K562 (cell line): ENCODE measurements around the gene LY6G6D. TPM values are rescaled to one million over a fixed set of nuclear protein-coding genes. Genes with fewer than 3 reads are reported as not detected.
A peak's percentile ranks its signal among the peaks of the same experiment; 100 is the strongest.

ENCODE experiments used
- BRD4 ChIP-seq: fragments of 200-600 bp; sonication (generic); IDR thresholded peaks from 2 replicates; pipeline ENCODE4 v1.6.1; 2017; ENCODE audit warnings: inconsistent platforms
- CHCHD3 ChIP-seq: fragments of 250-450 bp; sonication (Bioruptor Pico); IDR thresholded peaks from 2 replicates; pipeline ENCODE4 v2.1.2; 2022; ENCODE audit warnings: mild to moderate bottlenecking
- EP400 ChIP-seq: fragments of 450-650 bp; IDR thresholded peaks from 2 replicates; pipeline ENCODE4 v1.6.1; 2017; ENCODE audit warnings: antibody characterized with exemption, mild to moderate bottlenecking, moderate library complexity
- FOXK2 ChIP-seq, 2 experiments: fragments of 450-650 bp; IDR thresholded peaks in 1 of 2; conservative IDR thresholded peaks in 1 of 2; 2 replicates each; pipeline ENCODE4 v1.6.1; 2016; ENCODE audit warnings: low read depth in 2 of 2, mild to moderate bottlenecking in 1 of 2
- FOXM1 ChIP-seq, 2 experiments: fragments of 450-650 bp in 1 of 2; sonication (generic) in 1 of 2; formaldehyde crosslinking in 1 of 2; IDR thresholded peaks; 2 replicates each; pipeline versions ENCODE4 v1.6.1 to v1.9.0; 2017 to 2022; ENCODE audit warnings: low read depth in 2 of 2, mild to moderate bottlenecking in 2 of 2, missing genetic modification reagents in 1 of 2, moderate library complexity in 1 of 2
- MTA3 ChIP-seq: fragments of 450-650 bp; formaldehyde crosslinking; IDR thresholded peaks from 2 replicates; pipeline ENCODE4 v1.6.1; 2017; ENCODE audit warnings: mild to moderate bottlenecking, borderline replicate concordance
- NFYB ChIP-seq: IDR thresholded peaks from 2 replicates; pipeline ENCODE4 v1.6.1; 2011; ENCODE audit warnings: mild to moderate bottlenecking, moderate library complexity; ENCODE audit not compliant: insufficient read length; ENCODE audit errors: extremely low read depth
- NR2C2 ChIP-seq, 2 experiments: fragments of 200-800 bp in 1 of 2; sonication (Bioruptor generic) in 1 of 2; sonication (generic) in 1 of 2; formaldehyde crosslinking in 1 of 2; IDR thresholded peaks; 2 replicates each; pipeline versions ENCODE4 v1.6.1 to v1.8.0; 2016 to 2022; ENCODE audit warnings: mild to moderate bottlenecking in 1 of 2, missing compliant biosample characterization in 1 of 2, missing genetic modification characterization in 1 of 2, missing genetic modification reagents in 1 of 2
- RAD21 ChIP-seq, 2 experiments: fragments of 250-450 bp in 1 of 2; fragments of 450-650 bp in 1 of 2; sonication (Bioruptor Pico) in 1 of 2; formaldehyde crosslinking in 1 of 2; IDR thresholded peaks in 1 of 2; conservative IDR thresholded peaks in 1 of 2; 2 replicates each; pipeline versions ENCODE4 v1.4.0 to v1.8.0; 2020 to 2022; ENCODE audit warnings: mild to moderate bottlenecking in 2 of 2, moderate library complexity in 1 of 2
- SMARCB1 ChIP-seq: IDR thresholded peaks from 2 replicates; pipeline ENCODE4 v1.6.1; 2011; ENCODE audit warnings: improper control_type of control experiment, low read depth; ENCODE audit not compliant: insufficient read length
- SOX6 ChIP-seq: fragments of 450-650 bp; IDR thresholded peaks from 2 replicates; pipeline ENCODE4 v1.6.1; 2014; ENCODE audit warnings: mild to moderate bottlenecking
- TCF3 ChIP-seq: sonication (generic); formaldehyde crosslinking; IDR thresholded peaks from 2 replicates; pipeline ENCODE4 v1.4.0; 2020; ENCODE audit warnings: mild to moderate bottlenecking, missing genetic modification reagents
- XRCC5 ChIP-seq: fragments of 200-400 bp; formaldehyde crosslinking; IDR thresholded peaks from 2 replicates; pipeline ENCODE4 v1.6.1; 2017; ENCODE audit warnings: low read depth, mild to moderate bottlenecking, low read length
- ZBTB7A ChIP-seq: IDR thresholded peaks from 2 replicates; pipeline ENCODE4 v1.6.1; 2011; ENCODE audit warnings: low read depth, mild to moderate bottlenecking, low read length, moderate library complexity, borderline replicate concordance; ENCODE audit not compliant: control insufficient read depth
- ZFP30 ChIP-seq: fragments of 250-450 bp; sonication (Bioruptor Pico); IDR thresholded peaks from 2 replicates; pipeline ENCODE4 v1.8.0; 2022; ENCODE audit warnings: moderate library complexity, mild to moderate bottlenecking, inconsistent platforms, borderline replicate concordance
- ZKSCAN1 ChIP-seq: fragments of 150-350 bp; IDR thresholded peaks from 2 replicates; pipeline ENCODE4 v1.6.1; 2016; ENCODE audit warnings: low read depth, low read length
- ZNF354B ChIP-seq: fragments of 250-450 bp; sonication (Bioruptor Pico); IDR thresholded peaks from 2 replicates; pipeline ENCODE4 v1.4.0; 2020
- polyA plus RNA-seq, 8 experiments: library from polyadenylated mRNA; depleted of rRNA in 4 of 8; stranded (reverse) in 5 of 8; unstranded in 3 of 8; fragments of >200 nt; fragmentation: Nextera tagmentation in 2 of 8; fragmentation: Illumina TruSeq in 1 of 8; extraction: Ambion mirVana in 2 of 8; extraction: Trizol in 1 of 8; gene quantifications; 2 replicates each; pipeline versions ENCODE4 v1.2.1 to v1.2.3, GENCODE V29; 2011 to 2014; ENCODE audit warnings: inconsistent platforms in 1 of 8, missing spikeins in 1 of 8
- total RNA-seq, 7 experiments: library from RNA; depleted of rRNA in 6 of 7; stranded (reverse); fragments of >200 nt in 6 of 7; fragmentation: Illumina TruSeq in 2 of 7; extraction: Trizol in 2 of 7; gene quantifications; 2 replicates each; pipeline versions ENCODE4 v1.2.1 to v1.2.3, GENCODE V29; 2011 to 2021; ENCODE audit warnings: low replicate concordance in 1 of 7
- TF ChIP-seq, protein P1 (sequence below): fragments of 450-650 bp; IDR thresholded peaks from 2 replicates; pipeline ENCODE4 v1.6.1; 2016; ENCODE audit warnings: antibody characterized with exemption
- TF ChIP-seq, protein P2 (sequence below): fragments of 250-450 bp; sonication (Bioruptor Pico); IDR thresholded peaks from 2 replicates; pipeline ENCODE4 v1.4.0; 2020; ENCODE audit warnings: mild to moderate bottlenecking, moderate library complexity
- TF ChIP-seq, protein P3 (sequence below): sonication (generic); formaldehyde crosslinking; IDR thresholded peaks from 2 replicates; pipeline ENCODE4 v1.9.0; 2022; ENCODE audit warnings: mild to moderate bottlenecking, missing genetic modification reagents
- TF ChIP-seq, protein P4 (sequence below): fragments of 450-650 bp; IDR thresholded peaks from 2 replicates; pipeline ENCODE4 v1.7.1; 2018; ENCODE audit warnings: mild to moderate bottlenecking, low read depth; ENCODE audit not compliant: partially characterized antibody

LY6G6D gene
- total and polyA plus RNA-seq, 9 of the 15 experiments (the other 6 are each of a cell fraction or from before 2014, with no cell fraction given) = 0.30 to 0.38 TPM; not detected in 7

DNA sequence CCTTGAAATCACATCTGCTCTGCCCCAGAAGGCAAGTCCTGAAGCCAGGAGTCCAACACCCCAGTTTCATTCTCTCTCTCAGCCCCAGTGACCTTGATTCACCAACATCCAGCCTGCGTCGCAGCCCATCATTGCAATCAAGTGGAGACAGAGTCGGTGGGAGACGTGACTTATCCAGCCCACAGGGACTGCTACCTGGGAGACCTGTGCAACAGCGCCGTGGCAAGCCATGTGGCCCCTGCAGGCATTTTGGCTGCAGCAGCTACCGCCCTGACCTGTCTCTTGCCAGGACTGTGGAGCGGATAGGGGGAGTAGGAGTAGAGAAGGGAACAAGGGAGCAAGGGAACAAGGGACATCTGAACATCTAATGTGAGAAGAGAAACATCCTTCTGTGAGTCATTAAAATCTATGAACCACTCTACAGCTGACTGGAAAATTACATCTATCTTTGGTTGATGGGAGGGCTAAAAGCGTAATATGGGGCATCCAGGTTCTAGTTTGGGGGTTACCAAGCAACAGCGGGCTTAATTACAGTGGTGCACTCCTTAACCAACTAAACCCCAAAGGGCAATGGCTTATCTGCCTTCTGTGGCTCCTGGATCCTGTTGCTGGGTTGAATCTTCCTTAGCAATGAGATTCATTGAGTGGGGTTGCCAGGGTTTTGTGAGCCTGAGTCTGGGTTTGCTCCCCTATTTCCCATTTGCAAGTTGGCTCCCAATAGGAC, 2.5 kb downstream of the LY6G6D start (continued):
- TF ChIP-seq, protein P1, sequence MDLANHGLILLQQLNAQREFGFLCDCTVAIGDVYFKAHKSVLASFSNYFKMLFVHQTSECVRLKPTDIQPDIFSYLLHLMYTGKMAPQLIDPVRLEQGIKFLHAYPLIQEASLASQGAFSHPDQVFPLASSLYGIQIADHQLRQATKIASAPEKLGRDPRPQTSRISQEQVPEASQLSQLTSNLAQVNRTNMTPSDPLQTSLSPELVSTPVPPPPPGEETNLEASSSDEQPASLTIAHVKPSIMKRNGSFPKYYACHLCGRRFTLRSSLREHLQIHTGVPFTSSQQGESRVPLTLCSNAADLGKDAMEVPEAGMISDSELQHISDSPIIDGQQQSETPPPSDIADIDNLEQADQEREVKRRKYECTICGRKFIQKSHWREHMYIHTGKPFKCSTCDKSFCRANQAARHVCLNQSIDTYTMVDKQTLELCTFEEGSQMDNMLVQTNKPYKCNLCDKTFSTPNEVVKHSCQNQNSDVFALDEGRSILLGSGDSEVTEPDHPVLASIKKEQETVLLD = peak; percentile 77; the same call in 1 of the 2 replicates
- TF ChIP-seq NFYB (no peak), ZBTB7A (peak; percentile 81; the same call in 1 of the 2 replicates), MTA3 (0 out of 2 replicates have a peak, but pooled peaks have one; percentile 34), TCF3 (peak; percentile 17; the same call in 1 of the 2 replicates), FOXM1 (IDR thresholded peaks at IDR 0.05; ENCODE audit: low read depth) (no peak), FOXM1 (CRISPR knock-in tag; IDR thresholded peaks at IDR 0.05; ENCODE audit: low read depth) (no peak), NR2C2 (CRISPR knock-in tag; IDR thresholded peaks at IDR 0.05) (0 out of 2 replicates have a peak, but pooled peaks have one; percentile 35), NR2C2 (tag; IDR thresholded peaks at IDR 0.05) (no peak), ZFP30 (CRISPR knock-in tag) (no peak), BRD4 (no peak), SMARCB1 (peak; percentile 59), ZNF354B (CRISPR knock-in tag) (no peak), CHCHD3 (CRISPR knock-in tag) (no peak), FOXK2 (conservative IDR thresholded peaks at IDR 0.05 in 1 of 2, IDR thresholded peaks at IDR 0.05 in 1 of 2; ENCODE audit: low read depth in 2 of 2) (peak; percentile 47 to 53; a peak in 2 of 4 replicates), ZKSCAN1 (0 out of 2 replicates have a peak, but pooled peaks have one; percentile 35), RAD21 (CRISPR knock-in tag; conservative IDR thresholded peaks at IDR 0.05 in 1 of 2, IDR thresholded peaks at IDR 0.05 in 1 of 2) (peak; percentile 22 to 55; a peak in 3 of 4 replicates), SOX6 (no peak), EP400 (peak; percentile 50; the same call in 1 of the 2 replicates), XRCC5 (0 out of 2 replicates have a peak, but pooled peaks have one; percentile 43)
- TF ChIP-seq, protein P2, sequence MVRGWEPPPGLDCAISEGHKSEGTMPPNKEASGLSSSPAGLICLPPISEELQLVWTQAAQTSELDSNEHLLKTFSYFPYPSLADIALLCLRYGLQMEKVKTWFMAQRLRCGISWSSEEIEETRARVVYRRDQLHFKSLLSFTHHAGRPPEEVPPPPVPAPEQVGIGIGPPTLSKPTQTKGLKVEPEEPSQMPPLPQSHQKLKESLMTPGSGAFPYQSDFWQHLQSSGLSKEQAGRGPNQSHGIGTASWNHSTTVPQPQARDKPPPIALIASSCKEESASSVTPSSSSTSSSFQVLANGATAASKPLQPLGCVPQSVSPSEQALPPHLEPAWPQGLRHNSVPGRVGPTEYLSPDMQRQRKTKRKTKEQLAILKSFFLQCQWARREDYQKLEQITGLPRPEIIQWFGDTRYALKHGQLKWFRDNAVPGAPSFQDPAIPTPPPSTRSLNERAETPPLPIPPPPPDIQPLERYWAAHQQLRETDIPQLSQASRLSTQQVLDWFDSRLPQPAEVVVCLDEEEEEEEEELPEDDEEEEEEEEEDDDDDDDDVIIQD = no peak
- TF ChIP-seq, protein P3, sequence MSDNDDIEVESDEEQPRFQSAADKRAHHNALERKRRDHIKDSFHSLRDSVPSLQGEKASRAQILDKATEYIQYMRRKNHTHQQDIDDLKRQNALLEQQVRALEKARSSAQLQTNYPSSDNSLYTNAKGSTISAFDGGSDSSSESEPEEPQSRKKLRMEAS (CRISPR knock-in tag) = peak; percentile 73
- TF ChIP-seq, protein P4, sequence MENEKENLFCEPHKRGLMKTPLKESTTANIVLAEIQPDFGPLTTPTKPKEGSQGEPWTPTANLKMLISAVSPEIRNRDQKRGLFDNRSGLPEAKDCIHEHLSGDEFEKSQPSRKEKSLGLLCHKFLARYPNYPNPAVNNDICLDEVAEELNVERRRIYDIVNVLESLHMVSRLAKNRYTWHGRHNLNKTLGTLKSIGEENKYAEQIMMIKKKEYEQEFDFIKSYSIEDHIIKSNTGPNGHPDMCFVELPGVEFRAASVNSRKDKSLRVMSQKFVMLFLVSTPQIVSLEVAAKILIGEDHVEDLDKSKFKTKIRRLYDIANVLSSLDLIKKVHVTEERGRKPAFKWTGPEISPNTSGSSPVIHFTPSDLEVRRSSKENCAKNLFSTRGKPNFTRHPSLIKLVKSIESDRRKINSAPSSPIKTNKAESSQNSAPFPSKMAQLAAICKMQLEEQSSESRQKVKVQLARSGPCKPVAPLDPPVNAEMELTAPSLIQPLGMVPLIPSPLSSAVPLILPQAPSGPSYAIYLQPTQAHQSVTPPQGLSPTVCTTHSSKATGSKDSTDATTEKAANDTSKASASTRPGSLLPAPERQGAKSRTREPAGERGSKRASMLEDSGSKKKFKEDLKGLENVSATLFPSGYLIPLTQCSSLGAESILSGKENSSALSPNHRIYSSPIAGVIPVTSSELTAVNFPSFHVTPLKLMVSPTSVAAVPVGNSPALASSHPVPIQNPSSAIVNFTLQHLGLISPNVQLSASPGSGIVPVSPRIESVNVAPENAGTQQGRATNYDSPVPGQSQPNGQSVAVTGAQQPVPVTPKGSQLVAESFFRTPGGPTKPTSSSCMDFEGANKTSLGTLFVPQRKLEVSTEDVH = no peak
